Hematopoietic multipotent progenitor cell treated with erythropoietin and hydrocortisone succinate and interleukin-3 and kit ligand, for 8 days (in vitro differentiated cells): ENCODE measurements around the gene PPFIBP1.

Source experiments
- DNase-seq: peaks from one replicate; pipeline ENCODE4 v3.0.0-alpha.2; 2015

PPFIBP1 gene

GRCh38 chr12:27547592-27547991 lies 23.6 kb downstream of the PPFIBP1 start:
- DNase-seq: no peak

GRCh38 chr12:27548301-27549199 lies 24.5 kb downstream of the PPFIBP1 start:
- DNase-seq: no peak

- no peak for DNase-seq
Measured at GRCh38 chr12:27549236-27549800, 25.3 kb downstream of the PPFIBP1 start.

GRCh38 chr12:27549801-27550652 lies 26.0 kb downstream of the PPFIBP1 start:
- DNase-seq: peak; percentile 65

- DNase-seq: no peak
Measured at GRCh38 chr12:27550653-27550975, 26.6 kb downstream of the PPFIBP1 start.

- DNase-seq: no peak
Measured at GRCh38 chr12:27551172-27551840, 27.3 kb downstream of the PPFIBP1 start.

- DNase-seq: no peak
Measured at GRCh38 chr12:27552235-27552634, 28.2 kb downstream of the PPFIBP1 start.

GRCh38 chr12:27552886-27553560 lies 29.0 kb downstream of the PPFIBP1 start:
- no peak for DNase-seq

- DNase-seq: no peak
Measured at GRCh38 chr12:27553941-27554340, 29.9 kb downstream of the PPFIBP1 start.

GRCh38 chr12:27554421-27555186 lies 30.6 kb downstream of the PPFIBP1 start:
- no peak for DNase-seq

- DNase-seq: no peak
Measured at GRCh38 chr12:27555361-27555760, 31.4 kb downstream of the PPFIBP1 start.

GRCh38 chr12:27555925-27556778 lies 32.1 kb downstream of the PPFIBP1 start:
- no peak for DNase-seq

- DNase-seq: no peak
Measured at GRCh38 chr12:27560126-27560525, 36.1 kb downstream of the PPFIBP1 start.

- DNase-seq: no peak
Measured at GRCh38 chr12:27561535-27562350, 37.7 kb downstream of the PPFIBP1 start.

- DNase-seq: no peak
Measured at GRCh38 chr12:27564612-27565213, 40.7 kb downstream of the PPFIBP1 start.

GRCh38 chr12:27566159-27566558 lies 42.2 kb downstream of the PPFIBP1 start:
- no peak for DNase-seq

- no peak for DNase-seq
Measured at GRCh38 chr12:27566626-27567025, 42.6 kb downstream of the PPFIBP1 start.

GRCh38 chr12:27571463-27571862 lies 47.5 kb downstream of the PPFIBP1 start:
- no peak for DNase-seq
